H1 (cell line): ENCODE measurements around the gene CIAO3. TPM values are rescaled to one million over a fixed set of nuclear protein-coding genes. Genes with fewer than 3 reads are reported as not detected.

Source experiments
- ASH2L ChIP-seq: fragments of 200-600, 300-600 bp; sonication (generic); IDR thresholded peaks from one replicate; pipeline ENCODE4 v1.7.1; 2017; ENCODE audit warnings: low read length
- FOSL1 ChIP-seq: IDR thresholded peaks from 2 replicates; pipeline ENCODE4 v1.6.1; 2011; ENCODE audit warnings: mild to moderate bottlenecking, low read depth, low read length, moderate library complexity; ENCODE audit not compliant: insufficient read depth
- GTF2F1 ChIP-seq: IDR thresholded peaks from 2 replicates; pipeline ENCODE4 v1.6.1; 2012; ENCODE audit warnings: low read depth, low read length, improper control_type of control experiment, borderline replicate concordance
- HDAC2 ChIP-seq, 2 experiments: fragments of 300-600 bp in 1 of 2; sonication (generic) in 1 of 2; IDR thresholded peaks; 2 replicates each; pipeline ENCODE4 v1.6.1; 2011 to 2012; ENCODE audit warnings: low read depth in 2 of 2, low read length in 2 of 2, mild to moderate bottlenecking in 2 of 2, moderate library complexity in 2 of 2, borderline replicate concordance in 1 of 2, inconsistent platforms in 1 of 2
- KDM4A ChIP-seq: IDR thresholded peaks from one replicate; pipeline ENCODE4 v1.7.1; 2012; ENCODE audit warnings: low read depth, mild to moderate bottlenecking, moderate library complexity, low read length, inconsistent platforms; ENCODE audit not compliant: severe bottlenecking
- KDM5A ChIP-seq: fragments of 200-600 bp; IDR thresholded peaks from 2 replicates; pipeline ENCODE4 v1.7.1; 2012; ENCODE audit warnings: mild to moderate bottlenecking, low read length, inconsistent platforms, mixed read lengths
- POLR2A ChIP-seq, 2 experiments: IDR thresholded peaks; 1 replicate in 1 of 2; 2 replicates in 1 of 2; pipeline ENCODE4 v1.6.1; 2011; ENCODE audit warnings: low read depth in 2 of 2, low read length in 2 of 2, mild to moderate bottlenecking in 2 of 2; ENCODE audit errors: control extremely low read depth in 1 of 2
- RBBP5 ChIP-seq: IDR thresholded peaks from 2 replicates; pipeline ENCODE4 v1.7.1; 2012; ENCODE audit warnings: low read depth, mild to moderate bottlenecking, inconsistent platforms, low read length, moderate library complexity, borderline replicate concordance
- RNF2 ChIP-seq: fragments of 200-900, 300-1000 bp; sonication (generic); IDR thresholded peaks from 2 replicates; pipeline ENCODE4 v1.7.1; 2016; ENCODE audit warnings: borderline replicate concordance, low read depth, mild to moderate bottlenecking, antibody characterized with exemption, low read length; ENCODE audit not compliant: poor library complexity, severe bottlenecking; ENCODE audit errors: missing control alignments
- SIN3A ChIP-seq, 2 experiments: IDR thresholded peaks in 1 of 2; conservative IDR thresholded peaks in 1 of 2; 2 replicates each; pipeline ENCODE4 v1.6.1; 2011 to 2012; ENCODE audit warnings: low read length in 2 of 2, improper control_type of control experiment in 1 of 2, low read depth in 1 of 2, mild to moderate bottlenecking in 1 of 2
- SIRT6 ChIP-seq: IDR thresholded peaks from one replicate; pipeline ENCODE4 v1.7.1; 2012; ENCODE audit warnings: low read length, inconsistent platforms
- TAF1 ChIP-seq: IDR thresholded peaks from 2 replicates; pipeline ENCODE4 v1.6.1; 2011; ENCODE audit warnings: mild to moderate bottlenecking, low read depth, low read length
- TAF7 ChIP-seq: optimal IDR thresholded peaks from 2 replicates; pipeline ENCODE3; 2011; ENCODE audit warnings: low read depth, mild to moderate bottlenecking, inconsistent platforms, low read length, moderate library complexity, borderline replicate concordance
- TCF12 ChIP-seq: IDR thresholded peaks from 2 replicates; pipeline ENCODE4 v1.6.1; 2011; ENCODE audit warnings: low read depth, mild to moderate bottlenecking, low read length
- polyA plus RNA-seq, 7 experiments: library from polyadenylated mRNA; depleted of rRNA in 3 of 7; stranded (reverse) in 5 of 7; unstranded in 2 of 7; fragments of >200 nt in 5 of 7; fragments of 200-250 nt in 2 of 7; gene quantifications; 1 replicate in 5 of 7; 2 replicates in 1 of 7; 4 replicates in 1 of 7; pipeline versions ENCODE4 v1.2.1 to v1.2.3, GENCODE V29; 2011 to 2013; ENCODE audit warnings: missing spikeins in 2 of 7, mixed read lengths in 2 of 7
- total RNA-seq: library from RNA; stranded (reverse); fragmentation: NEBNext Ultra II Directional; extraction: Animal tissue kit (Norgen Biotek cat#: 25700); gene quantifications from 2 replicates; pipeline ENCODE4 v1.2.1, GENCODE V29; 2021
- TF ChIP-seq, protein P1 (sequence below): IDR thresholded peaks from 2 replicates; pipeline ENCODE4 v1.6.1; 2012; ENCODE audit warnings: inconsistent platforms
- TF ChIP-seq, protein P2 (sequence below): IDR thresholded peaks from 2 replicates; pipeline ENCODE4 v1.6.1; 2011; ENCODE audit warnings: low read depth, mild to moderate bottlenecking, low read length; ENCODE audit not compliant: insufficient read depth

CIAO3 gene
- total and polyA plus RNA-seq, 2 of the 8 experiments (the other 6 are each of a cell fraction or from before 2014, with no cell fraction given) = 20.0 to 20.4 TPM

DNA sequence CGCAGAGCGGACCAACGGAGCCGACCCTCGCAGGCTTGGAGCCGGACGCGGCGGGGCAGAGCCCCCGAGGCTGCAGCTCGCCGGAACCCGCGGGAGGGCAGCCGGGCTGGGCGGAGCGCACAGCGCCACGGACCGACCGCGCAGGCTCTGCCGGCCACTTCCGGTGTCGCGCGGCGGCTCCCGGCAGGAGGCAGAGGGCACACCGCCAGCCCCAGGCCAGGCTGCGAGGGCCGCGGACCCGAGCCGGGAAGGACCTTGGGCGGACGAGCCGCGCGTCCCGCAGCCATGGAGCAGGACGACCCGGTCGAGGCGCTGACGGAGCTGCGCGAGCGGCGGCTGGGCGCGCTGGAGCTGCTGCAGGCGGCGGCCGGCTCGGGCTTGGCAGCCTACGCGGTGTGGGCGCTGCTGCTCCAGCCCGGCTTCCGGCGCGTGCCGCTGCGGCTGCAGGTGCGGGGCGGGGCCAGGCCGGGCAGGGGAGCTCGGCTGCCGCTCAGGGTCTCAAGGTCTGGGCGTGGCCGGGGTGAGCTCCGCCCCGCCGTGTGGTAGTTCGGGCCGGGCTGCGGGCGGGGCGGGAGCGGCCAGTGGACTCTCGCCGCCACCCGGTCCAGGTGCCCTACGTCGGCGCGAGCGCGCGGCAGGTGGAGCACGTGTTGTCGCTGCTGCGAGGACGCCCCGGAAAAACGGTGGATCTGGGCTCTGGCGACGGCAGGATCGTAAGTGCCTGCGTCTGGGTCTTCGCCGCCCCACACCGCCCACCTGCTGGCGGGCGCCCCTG is 19.6 kb downstream of the CIAO3 start, which contains the start of gene ANTKMT (continued):
- TF ChIP-seq, protein P1, sequence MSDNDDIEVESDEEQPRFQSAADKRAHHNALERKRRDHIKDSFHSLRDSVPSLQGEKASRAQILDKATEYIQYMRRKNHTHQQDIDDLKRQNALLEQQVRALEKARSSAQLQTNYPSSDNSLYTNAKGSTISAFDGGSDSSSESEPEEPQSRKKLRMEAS = peak; percentile 100
- TF ChIP-seq ASH2L = peak; percentile 28
- TF ChIP-seq, protein P2, sequence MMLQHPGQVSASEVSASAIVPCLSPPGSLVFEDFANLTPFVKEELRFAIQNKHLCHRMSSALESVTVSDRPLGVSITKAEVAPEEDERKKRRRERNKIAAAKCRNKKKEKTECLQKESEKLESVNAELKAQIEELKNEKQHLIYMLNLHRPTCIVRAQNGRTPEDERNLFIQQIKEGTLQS = no peak
- TF ChIP-seq KDM5A = peak; percentile 75; the same call in 1 of the 2 replicates
- peak; percentile 82 for TF ChIP-seq TAF7
- TF ChIP-seq TAF1 = peak; percentile 86
- no peak for TF ChIP-seq FOSL1
- peak in 1 of 2 experiments; percentile 74; a peak in 1 of 4 replicates for TF ChIP-seq SIN3A (conservative IDR thresholded peaks at IDR 0.05 in 1 of 2, IDR thresholded peaks at IDR 0.05 in 1 of 2; ENCODE audit: low read depth in 1 of 2, low read length in 2 of 2)
- TF ChIP-seq GTF2F1 = no peak
- peak in 1 of 2 experiments; percentile 88; a peak in 2 of 3 replicates for TF ChIP-seq POLR2A (IDR thresholded peaks at IDR 0.05; ENCODE audit: control extremely low read depth in 1 of 2, low read depth in 2 of 2, low read length in 2 of 2)
- TF ChIP-seq TCF12 = no peak
- no peak for TF ChIP-seq HDAC2 (IDR thresholded peaks at IDR 0.05; ENCODE audit: borderline replicate concordance in 1 of 2, low read depth in 2 of 2, low read length in 2 of 2)
- no peak for TF ChIP-seq SIRT6
- TF ChIP-seq RBBP5 = peak; percentile 71; the same call in 1 of the 2 replicates
- peak; percentile 37 for TF ChIP-seq KDM4A
- no peak for TF ChIP-seq RNF2
